Measurements from ENCODE around the gene OXSR1.

GRCh38 chr3:38147421-38147820 is 17.9 kb upstream of the OXSR1 start:
- TF ChIP-seq POLR2AphosphoS5 (IDR thresholded peaks at IDR 0.05): no peak
- TF ChIP-seq, protein P1, sequence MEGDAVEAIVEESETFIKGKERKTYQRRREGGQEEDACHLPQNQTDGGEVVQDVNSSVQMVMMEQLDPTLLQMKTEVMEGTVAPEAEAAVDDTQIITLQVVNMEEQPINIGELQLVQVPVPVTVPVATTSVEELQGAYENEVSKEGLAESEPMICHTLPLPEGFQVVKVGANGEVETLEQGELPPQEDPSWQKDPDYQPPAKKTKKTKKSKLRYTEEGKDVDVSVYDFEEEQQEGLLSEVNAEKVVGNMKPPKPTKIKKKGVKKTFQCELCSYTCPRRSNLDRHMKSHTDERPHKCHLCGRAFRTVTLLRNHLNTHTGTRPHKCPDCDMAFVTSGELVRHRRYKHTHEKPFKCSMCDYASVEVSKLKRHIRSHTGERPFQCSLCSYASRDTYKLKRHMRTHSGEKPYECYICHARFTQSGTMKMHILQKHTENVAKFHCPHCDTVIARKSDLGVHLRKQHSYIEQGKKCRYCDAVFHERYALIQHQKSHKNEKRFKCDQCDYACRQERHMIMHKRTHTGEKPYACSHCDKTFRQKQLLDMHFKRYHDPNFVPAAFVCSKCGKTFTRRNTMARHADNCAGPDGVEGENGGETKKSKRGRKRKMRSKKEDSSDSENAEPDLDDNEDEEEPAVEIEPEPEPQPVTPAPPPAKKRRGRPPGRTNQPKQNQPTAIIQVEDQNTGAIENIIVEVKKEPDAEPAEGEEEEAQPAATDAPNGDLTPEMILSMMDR (IDR thresholded peaks at IDR 0.05): no peak

Measured in stomach (tissue), 4 donors.